ENCODE data around the gene M1AP. TPM values are rescaled to one million over a fixed set of nuclear protein-coding genes. Genes with fewer than 3 reads are reported as not detected.

The M1AP gene
- total and polyA plus RNA-seq, 9 of the 15 experiments (the other 6 are each of a cell fraction or from before 2014, with no cell fraction given) = 0.06 to 0.33 (median 0.11) TPM; not detected in 4

- TF ChIP-seq TEAD4 (IDR thresholded peaks at IDR 0.05; ENCODE audit: low read length) = peak; percentile 65
- no peak for TF ChIP-seq TEAD4 (CRISPR knock-in tag; IDR thresholded peaks at IDR 0.05; ENCODE audit: borderline replicate concordance)
- peak; percentile 76; the same call in 1 of the 2 replicates for TF ChIP-seq DIDO1 (tag; IDR thresholded peaks at IDR 0.05; ENCODE audit: low read depth)
- peak; percentile 89 for TF ChIP-seq ZNF143 (CRISPR knock-in tag; IDR thresholded peaks at IDR 0.05)
- TF ChIP-seq, protein P1, sequence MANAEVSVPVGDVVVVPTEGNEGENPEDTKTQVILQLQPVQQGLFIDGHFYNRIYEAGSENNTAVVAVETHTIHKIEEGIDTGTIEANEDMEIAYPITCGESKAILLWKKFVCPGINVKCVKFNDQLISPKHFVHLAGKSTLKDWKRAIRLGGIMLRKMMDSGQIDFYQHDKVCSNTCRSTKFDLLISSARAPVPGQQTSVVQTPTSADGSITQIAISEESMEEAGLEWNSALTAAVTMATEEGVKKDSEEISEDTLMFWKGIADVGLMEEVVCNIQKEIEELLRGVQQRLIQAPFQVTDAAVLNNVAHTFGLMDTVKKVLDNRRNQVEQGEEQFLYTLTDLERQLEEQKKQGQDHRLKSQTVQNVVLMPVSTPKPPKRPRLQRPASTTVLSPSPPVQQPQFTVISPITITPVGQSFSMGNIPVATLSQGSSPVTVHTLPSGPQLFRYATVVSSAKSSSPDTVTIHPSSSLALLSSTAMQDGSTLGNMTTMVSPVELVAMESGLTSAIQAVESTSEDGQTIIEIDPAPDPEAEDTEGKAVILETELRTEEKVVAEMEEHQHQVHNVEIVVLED (CRISPR knock-in tag; IDR thresholded peaks at IDR 0.05) = peak; percentile 72
- TF ChIP-seq PML (IDR thresholded peaks at IDR 0.05; ENCODE audit: low read length) = peak; percentile 81
- TF ChIP-seq ZBTB7A (IDR thresholded peaks at IDR 0.05; ENCODE audit: borderline replicate concordance, control insufficient read depth, low read depth, low read length) = peak; percentile 99
- TF ChIP-seq, protein P2, sequence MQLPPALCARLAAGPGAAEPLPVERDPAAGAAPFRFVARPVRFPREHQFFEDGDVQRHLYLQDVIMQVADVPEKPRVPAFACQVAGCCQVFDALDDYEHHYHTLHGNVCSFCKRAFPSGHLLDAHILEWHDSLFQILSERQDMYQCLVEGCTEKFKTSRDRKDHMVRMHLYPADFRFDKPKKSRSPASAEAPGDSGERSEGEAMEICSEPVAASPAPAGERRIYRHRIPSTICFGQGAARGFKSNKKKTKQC (CRISPR knock-in tag; IDR thresholded peaks at IDR 0.05) = peak; percentile 26
- 0 out of 2 replicates have a peak, but pooled peaks have one; percentile 15 for TF ChIP-seq EP300 (IDR thresholded peaks at IDR 0.05; ENCODE audit: low read length)
- no peak for TF ChIP-seq RFX7 (CRISPR knock-in tag; IDR thresholded peaks at IDR 0.05)
- peak; percentile 81 for TF ChIP-seq CREB3L1 (IDR thresholded peaks at IDR 0.05; ENCODE audit: borderline replicate concordance, low read depth)
- TF ChIP-seq HMGN3 (IDR thresholded peaks at IDR 0.05; ENCODE audit: borderline replicate concordance, extremely low read depth, insufficient read length, low read depth, low read length) = peak; percentile 79
- TF ChIP-seq, protein P3, sequence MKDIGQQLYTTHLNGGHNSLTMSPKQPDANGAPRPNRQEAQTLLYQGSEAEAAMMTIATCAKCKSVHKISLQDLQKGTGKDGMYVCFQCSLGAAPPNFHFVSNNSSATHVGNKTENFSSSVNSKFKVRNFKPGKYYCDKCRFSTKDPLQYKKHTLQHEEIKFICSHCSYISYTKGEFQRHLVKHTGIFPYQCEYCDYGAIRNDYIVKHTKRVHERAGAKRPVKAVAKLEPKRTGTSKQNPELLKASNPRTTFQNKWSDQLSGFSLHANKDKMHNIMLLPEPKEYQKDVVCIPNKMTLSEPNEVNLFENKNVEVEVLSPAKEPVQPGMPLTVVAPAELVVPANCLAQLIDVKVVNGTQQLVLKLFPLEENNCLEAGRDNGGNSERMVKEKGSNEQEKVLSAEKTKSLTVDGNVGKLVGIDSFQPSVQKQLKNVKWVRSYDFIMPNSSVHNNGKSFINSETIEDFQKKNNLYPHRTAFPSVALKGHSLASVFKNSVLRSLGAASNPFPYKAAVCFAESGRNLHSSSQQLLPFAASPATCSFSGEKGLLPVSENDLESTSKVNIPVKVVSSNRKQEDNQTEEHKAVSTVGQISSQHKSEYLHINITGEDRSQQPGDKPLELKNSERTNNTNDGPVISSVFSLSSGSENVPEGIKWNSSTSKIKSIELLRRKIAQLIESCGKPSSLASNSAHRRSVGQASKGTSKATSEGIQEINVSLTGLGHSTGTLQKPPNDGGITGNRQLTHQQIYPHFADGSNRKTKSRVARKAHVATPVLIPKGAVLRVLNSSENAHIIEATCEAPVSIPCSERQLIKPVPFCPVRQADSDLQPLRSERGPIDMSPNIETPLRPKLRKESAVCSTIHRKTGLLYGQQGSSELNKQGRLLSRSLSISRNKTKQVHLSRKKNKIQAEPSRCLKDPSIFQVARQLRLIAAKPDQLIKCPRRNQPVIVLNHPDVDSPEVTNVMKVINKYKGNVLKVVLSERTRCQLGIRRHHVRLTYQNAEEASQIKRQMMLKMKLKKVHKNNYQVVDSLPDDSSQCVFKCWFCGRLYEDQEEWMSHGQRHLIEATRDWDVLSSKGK (CRISPR knock-in tag; IDR thresholded peaks at IDR 0.05) = no peak
- peak; percentile 98 for TF ChIP-seq TAF1 (IDR thresholded peaks at IDR 0.05; ENCODE audit: control insufficient read depth, extremely low read depth, insufficient read depth, low read length, severe bottlenecking)
Measured at GRCh38 chr2:74529357-74530238, 118.5 kb downstream of the M1AP start, which contains the start of the genes AUP1 and HTRA2 (continued).
